GM12878 (cell line): Measurements from ENCODE around the gene PROC. TPM values are rescaled to one million over a fixed set of nuclear protein-coding genes. Genes with fewer than 3 reads are reported as not detected.

Experiments
- ATAC-seq: fragments of 200-7000 bp; cut with Tn5 transposase; 3 replicates; pipeline ENCODE4 v1.9.1; 2020; ENCODE audit warnings: mild to moderate bottlenecking, moderate library complexity
- BruUV-seq: library from RNA; stranded (reverse); fragments of 400-500 nt; replicated peaks from 2 replicates; lab custom pipeline; 2021; lab: Mats Ljungman, UMichigan
- CTCF ChIA-PET: fragments of 300-600 bp; sonication (Branson Sonifier 250); formaldehyde crosslinking; extraction: SDS; loops from one replicate; lab custom pipeline; 2021; ENCODE audit warnings: inconsistent platforms; lab: Yijun Ruan, JAX
- POLR2A ChIA-PET: fragments of 350-600 bp; formaldehyde crosslinking; extraction: SDS; loops from one replicate; lab custom pipeline; 2021; ENCODE audit warnings: inconsistent platforms; lab: Charles Lee
- RAD21 ChIA-PET: fragments of 300-600 bp; sonication (Branson Sonifier 250); formaldehyde crosslinking; loops from one replicate; lab custom pipeline; 2023; ENCODE audit warnings: antibody characterized with exemption; ENCODE audit not compliant: unreplicated experiment; lab: Charles Lee
- SMC1A ChIA-PET: fragments of 300-600 bp; sonication (Branson Sonifier 250); formaldehyde crosslinking; loops from one replicate; lab custom pipeline; 2023; ENCODE audit not compliant: unreplicated experiment, uncharacterized antibody; lab: Charles Lee
- DNase-seq: peaks from one replicate; pipeline ENCODE4 v3.0.0-alpha.2; 2011; ENCODE audit warnings: low read depth, low spot score
- FAIRE-seq: peaks from 3 replicates; lab custom pipeline; 2011; peaks lifted over from hg19 to GRCh38; lab: Jason Lieb, UNC
- H2AFZ ChIP-seq: 2 replicates; pipeline ENCODE4 v1.6.0; 2011; ENCODE audit warnings: low read depth, low read length, control low read depth; ENCODE audit not compliant: control insufficient read depth
- H3K27ac ChIP-seq: 2 replicates; pipeline ENCODE4 v1.5.1; 2011; ENCODE audit warnings: control low read depth; ENCODE audit not compliant: control insufficient read depth, insufficient read depth
- H3K27me3 ChIP-seq, 2 experiments: replicated peaks in 1 of 2; 2 replicates each; pipeline versions ENCODE4 v1.6.0 to v1.6.1; 2011; ENCODE audit warnings: low read length in 1 of 2; ENCODE audit not compliant: control insufficient read depth in 2 of 2, insufficient read depth in 2 of 2
- H3K36me3 ChIP-seq, 2 experiments: 2 replicates each; pipeline ENCODE4 v1.5.1; 2011; ENCODE audit warnings: low read length in 1 of 2; ENCODE audit not compliant: control insufficient read depth in 2 of 2, insufficient read depth in 2 of 2
- H3K4me1 ChIP-seq: 2 replicates; pipeline ENCODE4 v1.6.1; 2011; ENCODE audit warnings: mild to moderate bottlenecking, low read length, moderate library complexity, mixed read lengths; ENCODE audit not compliant: control insufficient read depth, insufficient read depth
- H3K4me2 ChIP-seq: 2 replicates; pipeline ENCODE4 v1.6.0; 2011; ENCODE audit warnings: control low read depth; ENCODE audit not compliant: control insufficient read depth, insufficient read depth
- H3K4me3 ChIP-seq: fragments of 200-600 bp; sonication (generic); 2 replicates; pipeline ENCODE4 v1.5.1; 2016
- H3K79me2 ChIP-seq: 2 replicates; pipeline ENCODE4 v1.6.0; 2011; ENCODE audit warnings: low read length; ENCODE audit not compliant: control insufficient read depth, insufficient read depth
- H3K9ac ChIP-seq: 2 replicates; pipeline ENCODE4 v1.8.0; 2011; ENCODE audit warnings: low read length, control low read depth, mixed read lengths; ENCODE audit not compliant: control insufficient read depth, insufficient read depth
- H3K9me3 ChIP-seq: replicated peaks from 3 replicates; pipeline ENCODE4 v1.5.1; 2011; ENCODE audit warnings: mild to moderate bottlenecking, low read length; ENCODE audit not compliant: control insufficient read depth, insufficient read depth
- H4K20me1 ChIP-seq: 2 replicates; pipeline ENCODE4 v1.6.0; 2011; ENCODE audit not compliant: control insufficient read depth, insufficient read depth
- FOS ChIP-seq: IDR thresholded peaks from 3 replicates; pipeline ENCODE4 v1.6.1; 2011; ENCODE audit warnings: borderline replicate concordance; ENCODE audit not compliant: insufficient read length; ENCODE audit errors: extremely low read depth
- TCF3 ChIP-seq: IDR thresholded peaks from 2 replicates; pipeline ENCODE4 v1.6.1; 2012; ENCODE audit warnings: low read depth, mild to moderate bottlenecking, low read length, borderline replicate concordance; ENCODE audit not compliant: insufficient read depth
- WGBS: methylation state at CpG from one replicate; pipeline ENCODE4 v1.1.6; 2016; ENCODE audit warnings: low lambda C conversion rate; ENCODE audit not compliant: insufficient replicate concordance, insufficient coverage; ENCODE audit errors: missing lambda C conversion rate; 5-methylcytosine and 5-hydroxymethylcytosine counted together
- in situ Hi-C: fragments of 300-500 bp; cut with MboI; formaldehyde crosslinking; loops from 9 replicates; pipeline ENCODE4 v1.14.3; 2018; ENCODE audit warnings: mixed read lengths
- intact Hi-C: fragments of 100-400 bp; cut with micrococcal nuclease; formaldehyde crosslinking; loops from one replicate; pipeline ENCODE4 v1.14.2; 2022; ENCODE audit not compliant: unreplicated experiment
- polyA plus RNA-seq, 11 experiments: library from polyadenylated mRNA; depleted of rRNA in 4 of 11; unstranded in 6 of 11; stranded (reverse) in 5 of 11; fragments of >200 nt; fragmentation: Nextera tagmentation in 4 of 11; fragmentation: Illumina TruSeq in 1 of 11; extraction: Ambion mirVana in 4 of 11; extraction: Trizol in 1 of 11; gene quantifications; 1 replicate in 1 of 11; 2 replicates in 10 of 11; pipeline versions ENCODE4 v1.2.1 to v1.2.3, GENCODE V29; 2011 to 2016; ENCODE audit warnings: inconsistent platforms in 2 of 11, missing spikeins in 2 of 11, low read depth in 1 of 11
- total RNA-seq, 4 experiments: library from RNA; depleted of rRNA in 3 of 4; stranded (reverse); fragments of >200 nt in 3 of 4; fragmentation: Illumina TruSeq in 1 of 4; extraction: Trizol in 1 of 4; gene quantifications; 2 replicates each; pipeline versions ENCODE4 v1.2.1 to v1.2.3, GENCODE V29; 2013 to 2021
- TF ChIP-seq, protein P1 (sequence below): fragments of 450-650 bp; formaldehyde crosslinking; IDR thresholded peaks from 2 replicates; pipeline ENCODE4 v1.5.0; 2022; ENCODE audit warnings: mild to moderate bottlenecking, missing genetic modification characterization
- TF ChIP-seq, protein P2 (sequence below): fragments of 450-650 bp; IDR thresholded peaks from 2 replicates; pipeline ENCODE4 v1.6.1; 2016; ENCODE audit warnings: mild to moderate bottlenecking

PROC gene
- total and polyA plus RNA-seq, 10 of the 15 experiments (the other 5 are each of a cell fraction or from before 2014, with no cell fraction given) = not detected

DNA sequence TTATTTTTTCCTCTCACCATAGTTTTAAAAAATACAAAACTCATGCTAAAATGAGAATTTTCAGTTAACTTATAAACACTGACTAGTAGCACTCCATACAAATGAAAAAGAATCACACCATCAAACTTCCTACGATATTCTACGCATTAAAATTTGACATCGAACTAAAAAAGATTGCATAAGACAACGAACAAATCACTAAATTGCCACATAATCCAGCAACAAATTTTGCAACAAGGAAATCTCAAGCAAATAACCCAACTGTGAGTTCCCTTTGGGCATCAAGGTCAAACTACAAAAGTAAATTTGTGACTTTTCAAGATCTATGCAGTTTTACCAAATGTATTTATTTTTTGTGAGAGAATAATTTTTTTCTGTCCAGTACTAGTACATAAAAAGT, 32.0 kb upstream of the PROC start:
- no peak for DNase-seq
- ChIA-PET RAD21 (interaction anchor here (1.3 kb wide), 1 partner anchor 205 kb away, joined by 3 read pairs; no protein-coding TSS in a partner anchor), POLR2A (interaction anchor here (0.6 to 1.5 kb wide), 6 partner anchors 13 to 473 kb away, joined by 3 to 7 read pairs (median 4); partner anchors contain the start of gene ERCC3), SMC1A (interaction anchor here (0.9 to 1.3 kb wide), 5 partner anchors 9 to 30 kb away, joined by 3 to 5 read pairs (median 3); no protein-coding TSS in a partner anchor), CTCF (interaction anchor here (1.1 to 2.1 kb wide), 5 partner anchors 29 to 189 kb away, joined by 3 to 7 read pairs (median 3); no protein-coding TSS in a partner anchor)
- in situ Hi-C loops (loop anchor here (25.0 kb wide), 1 partner anchor 724 kb away; the partner anchor contains the start of gene GYPC), intact Hi-C loops (no loop called here)
- ATAC-seq = no peak
- BruUV-seq = no TSS peak
- Histone ChIP-seq H3K4me1 (peaks cover 21% of the 10 kb centered on the region), H4K20me1 (no peaks in the 10 kb centered on the region), H3K4me2 (peak overlapping the region; percentile 74), H3K27ac (no peak overlapping the region), H3K9me3 (no peaks in the 10 kb centered on the region), H3K4me3 (peak overlapping the region; percentile 81), H3K79me2 (peaks cover 55% of the 10 kb centered on the region), H2AFZ (no peak overlapping the region), H3K27me3 (no peaks in the 10 kb centered on the region), H3K36me3 (no peaks in the 10 kb centered on the region; a peak in 1 of 4 replicates), H3K9ac (no peak overlapping the region)
- no peak for FAIRE-seq
- WGBS = 86% methylated on average over 4 of the region's 4 CpGs
- TF ChIP-seq, protein P1, sequence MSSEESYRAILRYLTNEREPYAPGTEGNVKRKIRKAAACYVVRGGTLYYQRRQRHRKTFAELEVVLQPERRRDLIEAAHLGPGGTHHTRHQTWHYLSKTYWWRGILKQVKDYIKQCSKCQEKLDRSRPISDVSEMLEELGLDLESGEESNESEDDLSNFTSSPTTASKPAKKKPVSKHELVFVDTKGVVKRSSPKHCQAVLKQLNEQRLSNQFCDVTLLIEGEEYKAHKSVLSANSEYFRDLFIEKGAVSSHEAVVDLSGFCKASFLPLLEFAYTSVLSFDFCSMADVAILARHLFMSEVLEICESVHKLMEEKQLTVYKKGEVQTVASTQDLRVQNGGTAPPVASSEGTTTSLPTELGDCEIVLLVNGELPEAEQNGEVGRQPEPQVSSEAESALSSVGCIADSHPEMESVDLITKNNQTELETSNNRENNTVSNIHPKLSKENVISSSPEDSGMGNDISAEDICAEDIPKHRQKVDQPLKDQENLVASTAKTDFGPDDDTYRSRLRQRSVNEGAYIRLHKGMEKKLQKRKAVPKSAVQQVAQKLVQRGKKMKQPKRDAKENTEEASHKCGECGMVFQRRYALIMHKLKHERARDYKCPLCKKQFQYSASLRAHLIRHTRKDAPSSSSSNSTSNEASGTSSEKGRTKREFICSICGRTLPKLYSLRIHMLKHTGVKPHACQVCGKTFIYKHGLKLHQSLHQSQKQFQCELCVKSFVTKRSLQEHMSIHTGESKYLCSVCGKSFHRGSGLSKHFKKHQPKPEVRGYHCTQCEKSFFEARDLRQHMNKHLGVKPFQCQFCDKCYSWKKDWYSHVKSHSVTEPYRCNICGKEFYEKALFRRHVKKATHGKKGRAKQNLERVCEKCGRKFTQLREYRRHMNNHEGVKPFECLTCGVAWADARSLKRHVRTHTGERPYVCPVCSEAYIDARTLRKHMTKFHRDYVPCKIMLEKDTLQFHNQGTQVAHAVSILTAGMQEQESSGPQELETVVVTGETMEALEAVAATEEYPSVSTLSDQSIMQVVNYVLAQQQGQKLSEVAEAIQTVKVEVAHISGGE (CRISPR knock-in tag) = no peak
- TF ChIP-seq TCF3 (no peak), FOS (no peak)
- TF ChIP-seq, protein P2, sequence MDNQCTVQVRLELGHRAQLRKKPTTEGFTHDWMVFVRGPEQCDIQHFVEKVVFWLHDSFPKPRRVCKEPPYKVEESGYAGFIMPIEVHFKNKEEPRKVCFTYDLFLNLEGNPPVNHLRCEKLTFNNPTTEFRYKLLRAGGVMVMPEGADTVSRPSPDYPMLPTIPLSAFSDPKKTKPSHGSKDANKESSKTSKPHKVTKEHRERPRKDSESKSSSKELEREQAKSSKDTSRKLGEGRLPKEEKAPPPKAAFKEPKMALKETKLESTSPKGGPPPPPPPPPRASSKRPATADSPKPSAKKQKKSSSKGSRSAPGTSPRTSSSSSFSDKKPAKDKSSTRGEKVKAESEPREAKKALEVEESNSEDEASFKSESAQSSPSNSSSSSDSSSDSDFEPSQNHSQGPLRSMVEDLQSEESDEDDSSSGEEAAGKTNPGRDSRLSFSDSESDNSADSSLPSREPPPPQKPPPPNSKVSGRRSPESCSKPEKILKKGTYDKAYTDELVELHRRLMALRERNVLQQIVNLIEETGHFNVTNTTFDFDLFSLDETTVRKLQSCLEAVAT = peak; percentile 91
